ENCODE measurements around the gene SLC22A5.

DNA sequence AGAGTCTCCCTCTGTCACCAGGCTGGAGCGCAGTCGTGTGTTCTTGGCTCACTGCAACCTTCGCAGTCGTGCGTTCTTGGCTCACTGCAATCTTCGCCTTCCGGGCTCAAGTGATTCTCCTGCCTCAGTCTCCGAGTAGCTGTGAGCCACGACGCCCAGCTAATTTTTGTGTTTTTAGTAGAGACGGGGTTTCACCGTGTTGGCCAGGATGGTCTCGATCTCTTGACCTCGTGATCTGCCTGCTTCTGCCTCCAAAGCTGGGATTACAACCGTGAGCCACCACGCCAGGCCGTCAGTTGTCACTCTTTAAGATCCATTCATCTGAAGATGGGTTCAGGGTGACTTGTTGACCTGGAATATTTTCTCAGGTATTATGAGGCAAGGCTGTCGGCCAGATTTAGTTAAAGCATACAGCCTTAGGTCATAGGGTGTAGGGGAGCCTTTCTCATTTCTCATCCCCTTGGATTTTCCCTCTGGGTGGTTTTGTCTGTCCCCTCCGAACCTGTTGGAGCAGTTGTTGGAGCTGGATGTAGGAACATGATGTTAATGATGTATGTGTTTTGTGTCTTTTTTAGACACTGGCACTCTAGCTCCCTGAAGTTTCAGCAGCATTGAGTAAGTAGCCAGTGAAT is 1.6 kb downstream of the SLC22A5 start:
- TF ChIP-seq, protein P1, sequence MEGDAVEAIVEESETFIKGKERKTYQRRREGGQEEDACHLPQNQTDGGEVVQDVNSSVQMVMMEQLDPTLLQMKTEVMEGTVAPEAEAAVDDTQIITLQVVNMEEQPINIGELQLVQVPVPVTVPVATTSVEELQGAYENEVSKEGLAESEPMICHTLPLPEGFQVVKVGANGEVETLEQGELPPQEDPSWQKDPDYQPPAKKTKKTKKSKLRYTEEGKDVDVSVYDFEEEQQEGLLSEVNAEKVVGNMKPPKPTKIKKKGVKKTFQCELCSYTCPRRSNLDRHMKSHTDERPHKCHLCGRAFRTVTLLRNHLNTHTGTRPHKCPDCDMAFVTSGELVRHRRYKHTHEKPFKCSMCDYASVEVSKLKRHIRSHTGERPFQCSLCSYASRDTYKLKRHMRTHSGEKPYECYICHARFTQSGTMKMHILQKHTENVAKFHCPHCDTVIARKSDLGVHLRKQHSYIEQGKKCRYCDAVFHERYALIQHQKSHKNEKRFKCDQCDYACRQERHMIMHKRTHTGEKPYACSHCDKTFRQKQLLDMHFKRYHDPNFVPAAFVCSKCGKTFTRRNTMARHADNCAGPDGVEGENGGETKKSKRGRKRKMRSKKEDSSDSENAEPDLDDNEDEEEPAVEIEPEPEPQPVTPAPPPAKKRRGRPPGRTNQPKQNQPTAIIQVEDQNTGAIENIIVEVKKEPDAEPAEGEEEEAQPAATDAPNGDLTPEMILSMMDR (IDR thresholded peaks at IDR 0.05), result no peak
- TF ChIP-seq POLR2A (IDR thresholded peaks at IDR 0.05), result no peak
